ENCODE results near the gene STX10. TPM values are rescaled to one million over a fixed set of nuclear protein-coding genes. Genes with fewer than 3 reads are reported as not detected.
A peak's percentile ranks its signal among the peaks of the same experiment; 100 is the strongest.

The STX10 gene
- total and polyA plus RNA-seq, 2 donors (not counting 1 experiment from before 2014, with no cell fraction given) = 48.9 to 69.2 TPM

DNA sequence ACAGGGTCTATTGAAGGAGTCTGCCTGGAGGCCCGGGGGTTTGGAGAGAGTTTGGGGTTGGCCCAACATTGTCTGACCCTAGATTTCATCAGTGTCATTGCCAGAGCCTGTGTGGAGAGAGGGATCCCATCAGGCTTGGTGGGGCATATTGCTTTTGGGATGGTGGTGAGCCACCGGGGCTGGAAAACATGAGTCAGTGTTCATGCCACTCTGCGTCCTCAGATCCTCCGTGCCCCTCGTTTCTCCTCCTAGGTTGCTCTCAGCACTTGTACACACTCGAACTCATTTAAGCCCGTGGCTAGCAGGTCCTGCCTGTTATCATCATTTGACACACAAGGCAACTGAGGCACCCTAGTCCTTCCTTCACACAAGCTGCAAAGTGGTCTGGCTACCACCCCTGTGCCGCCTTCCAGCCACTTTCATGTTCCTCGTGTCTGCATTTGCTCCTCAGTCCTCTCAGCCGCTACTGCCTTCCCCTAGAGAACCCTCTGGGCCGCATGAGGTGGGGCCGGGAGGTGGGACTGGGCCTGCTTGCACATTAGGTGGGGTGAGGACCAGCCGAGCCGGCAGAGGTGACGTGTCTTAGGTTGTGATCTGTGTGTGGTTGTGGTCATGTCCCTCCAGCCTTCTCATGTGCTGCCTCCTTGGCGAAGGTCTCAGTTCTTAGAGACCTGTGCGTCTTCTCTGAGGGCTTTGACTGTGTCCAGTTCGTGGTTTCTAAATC is 28.5 kb downstream of the STX10 start:
- no peaks in the 10 kb centered on the region for H3K9me3 ChIP-seq (ENCODE audit: control insufficient read depth, insufficient read depth, low read depth, low read length)
- no peak overlapping the region for H3K4me3 ChIP-seq (replicated peaks in 1 of 4; ENCODE audit: control extremely low read depth in 1 of 4, insufficient read depth in 1 of 4, low read depth in 3 of 4, low read length in 4 of 4)
- peaks cover 14% of the 10 kb centered on the region for H3K4me1 ChIP-seq (ENCODE audit: control insufficient read depth, extremely low read depth, insufficient read depth, low read length)
- no peak overlapping the region for H3K9ac ChIP-seq (ENCODE audit: insufficient read depth, low read length)
- peaks cover 6% of the 10 kb centered on the region for H3K36me3 ChIP-seq (ENCODE audit: control insufficient read depth, insufficient read depth, low read length)
- peak overlapping the region; percentile 39 for H3K27ac ChIP-seq (ENCODE audit: insufficient read depth, low read length)
- H3K27me3 ChIP-seq (ENCODE audit: control insufficient read depth, insufficient read depth, low read length) = no peaks in the 10 kb centered on the region
- DNase-seq (ENCODE audit: low read depth in 2 of 2) = no peak
- H3K79me2 ChIP-seq (ENCODE audit: control insufficient read depth, insufficient read depth, low read length) = peaks cover 75% of the 10 kb centered on the region
- H3K4me2 ChIP-seq (ENCODE audit: extremely low read depth, insufficient read depth, low read length) = no peak overlapping the region
- H4K20me1 ChIP-seq (ENCODE audit: control insufficient read depth, extremely low read depth, insufficient read depth, low read length) = peaks cover 1% of the 10 kb centered on the region
- H2AFZ ChIP-seq (ENCODE audit: low read length) = no peak overlapping the region
- no peak for TF ChIP-seq EZH2 (IDR thresholded peaks at IDR 0.05; ENCODE audit: low read length, missing control alignments)
- TF ChIP-seq, protein P1, sequence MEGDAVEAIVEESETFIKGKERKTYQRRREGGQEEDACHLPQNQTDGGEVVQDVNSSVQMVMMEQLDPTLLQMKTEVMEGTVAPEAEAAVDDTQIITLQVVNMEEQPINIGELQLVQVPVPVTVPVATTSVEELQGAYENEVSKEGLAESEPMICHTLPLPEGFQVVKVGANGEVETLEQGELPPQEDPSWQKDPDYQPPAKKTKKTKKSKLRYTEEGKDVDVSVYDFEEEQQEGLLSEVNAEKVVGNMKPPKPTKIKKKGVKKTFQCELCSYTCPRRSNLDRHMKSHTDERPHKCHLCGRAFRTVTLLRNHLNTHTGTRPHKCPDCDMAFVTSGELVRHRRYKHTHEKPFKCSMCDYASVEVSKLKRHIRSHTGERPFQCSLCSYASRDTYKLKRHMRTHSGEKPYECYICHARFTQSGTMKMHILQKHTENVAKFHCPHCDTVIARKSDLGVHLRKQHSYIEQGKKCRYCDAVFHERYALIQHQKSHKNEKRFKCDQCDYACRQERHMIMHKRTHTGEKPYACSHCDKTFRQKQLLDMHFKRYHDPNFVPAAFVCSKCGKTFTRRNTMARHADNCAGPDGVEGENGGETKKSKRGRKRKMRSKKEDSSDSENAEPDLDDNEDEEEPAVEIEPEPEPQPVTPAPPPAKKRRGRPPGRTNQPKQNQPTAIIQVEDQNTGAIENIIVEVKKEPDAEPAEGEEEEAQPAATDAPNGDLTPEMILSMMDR (conservative IDR thresholded peaks at IDR 0.05 in 1 of 2, IDR thresholded peaks at IDR 0.05 in 1 of 2; ENCODE audit: low read depth in 1 of 2, low read length in 2 of 2) = no peak

DNA sequence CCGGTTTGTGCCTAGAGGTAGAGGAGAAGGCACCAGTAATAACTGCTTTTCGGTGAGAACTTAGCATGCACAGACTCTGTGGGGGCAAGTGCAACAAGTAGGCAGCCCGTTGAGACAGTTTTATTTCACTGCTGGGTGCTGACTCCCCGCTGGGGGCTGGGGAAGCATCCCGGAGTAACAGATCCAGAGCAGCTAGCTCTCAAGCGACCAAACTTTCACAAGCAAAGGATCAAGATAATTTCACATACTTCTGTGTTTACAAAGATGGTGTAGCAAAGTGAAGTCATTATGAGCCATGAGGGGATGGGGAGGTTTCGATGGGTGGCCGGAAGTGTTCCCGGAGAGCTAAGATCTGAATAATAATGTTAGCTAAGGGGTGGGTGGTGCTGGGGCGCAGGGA is 29.4 kb downstream of the STX10 start:
- Histone ChIP-seq H3K79me2 (ENCODE audit: control insufficient read depth, insufficient read depth, low read length) (peaks cover 73% of the 10 kb centered on the region), H3K4me2 (ENCODE audit: extremely low read depth, insufficient read depth, low read length) (peak overlapping the region; percentile 30), H3K27ac (ENCODE audit: insufficient read depth, low read length) (peak overlapping the region; percentile 39), H3K4me3 (replicated peaks in 1 of 4; ENCODE audit: control extremely low read depth in 1 of 4, insufficient read depth in 1 of 4, low read depth in 3 of 4, low read length in 4 of 4) (peak overlapping the region in 2 of 4 experiments; percentile 1 to 91), H3K9me3 (ENCODE audit: control insufficient read depth, insufficient read depth, low read depth, low read length) (no peaks in the 10 kb centered on the region), H3K4me1 (ENCODE audit: control insufficient read depth, extremely low read depth, insufficient read depth, low read length) (peaks cover 14% of the 10 kb centered on the region), H3K27me3 (ENCODE audit: control insufficient read depth, insufficient read depth, low read length) (no peaks in the 10 kb centered on the region), H3K9ac (ENCODE audit: insufficient read depth, low read length) (no peak overlapping the region), H3K36me3 (ENCODE audit: control insufficient read depth, insufficient read depth, low read length) (peaks cover 4% of the 10 kb centered on the region), H4K20me1 (ENCODE audit: control insufficient read depth, extremely low read depth, insufficient read depth, low read length) (peaks cover 1% of the 10 kb centered on the region), H2AFZ (ENCODE audit: low read length) (no peak overlapping the region)
- DNase-seq (ENCODE audit: low read depth in 2 of 2) = peak; percentile 19 to 75
- no peak for TF ChIP-seq EZH2 (IDR thresholded peaks at IDR 0.05; ENCODE audit: low read length, missing control alignments)
- TF ChIP-seq, protein P1 (conservative IDR thresholded peaks at IDR 0.05 in 1 of 2, IDR thresholded peaks at IDR 0.05 in 1 of 2; ENCODE audit: low read depth in 1 of 2, low read length in 2 of 2) = no peak

DNA sequence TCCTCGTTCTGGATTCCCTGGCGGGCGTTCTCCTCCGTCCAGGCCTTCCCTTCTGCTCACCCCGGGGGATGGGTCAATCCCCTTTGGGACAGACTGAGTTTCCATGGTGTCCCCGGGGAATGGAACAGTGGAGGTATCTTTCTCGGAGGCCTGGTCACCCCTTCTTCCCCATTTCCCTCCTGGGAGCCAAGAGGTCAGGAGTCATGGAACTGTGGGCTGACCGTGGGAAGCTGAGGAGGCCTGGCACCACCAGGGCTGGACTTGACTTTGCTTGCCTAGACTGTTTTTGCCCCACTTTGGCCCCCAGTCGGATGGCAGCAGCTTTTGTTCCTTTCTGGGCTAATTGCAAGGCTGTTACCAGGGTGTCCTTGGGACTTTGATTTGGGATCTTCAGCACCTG is 30.1 kb downstream of the STX10 start:
- Histone ChIP-seq H3K9me3 (ENCODE audit: control insufficient read depth, insufficient read depth, low read depth, low read length) (no peaks in the 10 kb centered on the region), H2AFZ (ENCODE audit: low read length) (no peak overlapping the region), H3K4me3 (replicated peaks in 1 of 4; ENCODE audit: control extremely low read depth in 1 of 4, insufficient read depth in 1 of 4, low read depth in 3 of 4, low read length in 4 of 4) (peak overlapping the region in 3 of 4 experiments; percentile 12 to 91 (median 19)), H3K27me3 (ENCODE audit: control insufficient read depth, insufficient read depth, low read length) (no peaks in the 10 kb centered on the region), H4K20me1 (ENCODE audit: control insufficient read depth, extremely low read depth, insufficient read depth, low read length) (peaks cover 1% of the 10 kb centered on the region), H3K36me3 (ENCODE audit: control insufficient read depth, insufficient read depth, low read length) (peaks cover 4% of the 10 kb centered on the region), H3K79me2 (ENCODE audit: control insufficient read depth, insufficient read depth, low read length) (peaks cover 76% of the 10 kb centered on the region), H3K4me1 (ENCODE audit: control insufficient read depth, extremely low read depth, insufficient read depth, low read length) (peaks cover 16% of the 10 kb centered on the region), H3K27ac (ENCODE audit: insufficient read depth, low read length) (peak overlapping the region; percentile 57), H3K4me2 (ENCODE audit: extremely low read depth, insufficient read depth, low read length) (no peak overlapping the region), H3K9ac (ENCODE audit: insufficient read depth, low read length) (no peak overlapping the region)
- no peak for DNase-seq (ENCODE audit: low read depth in 2 of 2)
- TF ChIP-seq, protein P1 (conservative IDR thresholded peaks at IDR 0.05 in 1 of 2, IDR thresholded peaks at IDR 0.05 in 1 of 2; ENCODE audit: low read depth in 1 of 2, low read length in 2 of 2) = no peak
- no peak for TF ChIP-seq EZH2 (IDR thresholded peaks at IDR 0.05; ENCODE audit: low read length, missing control alignments)

Data from fibroblast of lung (primary cell).